Stromal cell of bone marrow (primary cell): ENCODE data around the gene DSCAML1.

Experiments
- DNase-seq: peaks from one replicate; pipeline ENCODE4 v3.0.0-alpha.2; 2012; ENCODE audit warnings: low read depth

Gene DSCAML1

DNA sequence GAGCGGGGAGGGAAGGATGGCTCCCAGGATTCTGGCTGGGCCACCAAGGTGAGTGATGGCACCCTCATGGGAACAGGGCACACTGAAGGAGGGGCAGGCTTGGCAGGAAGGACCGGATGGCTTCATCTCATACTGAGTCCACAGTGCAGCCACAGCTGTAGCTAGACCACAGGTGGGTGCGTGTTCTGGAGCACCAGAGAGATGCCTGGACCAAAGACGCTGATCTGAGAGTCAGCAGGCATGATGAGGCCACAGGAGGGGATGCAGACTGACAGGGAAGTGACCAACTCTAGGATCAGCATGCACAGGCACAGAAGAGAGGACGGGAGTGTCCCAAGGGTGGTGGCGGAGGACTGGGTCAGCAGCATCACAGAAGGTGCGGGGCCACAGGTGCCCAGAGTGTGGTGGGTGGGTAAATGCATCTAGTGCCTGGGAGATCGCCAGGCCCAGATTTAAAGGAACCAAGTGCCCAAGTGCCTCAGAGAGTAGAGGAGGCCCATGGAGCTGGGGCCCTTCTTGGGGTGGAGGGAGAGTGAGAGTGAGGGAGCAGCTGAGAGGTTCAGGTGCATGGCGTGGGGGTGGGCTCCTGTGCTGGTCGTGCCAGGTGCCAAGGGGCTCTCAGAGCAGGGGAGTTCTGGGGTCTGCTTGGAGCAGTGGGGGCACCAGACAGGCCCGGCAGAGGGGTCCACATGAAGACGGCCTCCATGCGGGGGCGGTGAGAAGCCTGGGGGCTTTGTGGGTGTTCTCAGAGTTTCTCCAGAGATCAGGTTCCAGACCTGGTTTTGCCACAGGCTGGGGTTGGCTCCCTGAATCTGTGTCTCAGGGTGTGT, 355.7 kb downstream of the DSCAML1 start:
- no peak for DNase-seq

DNA sequence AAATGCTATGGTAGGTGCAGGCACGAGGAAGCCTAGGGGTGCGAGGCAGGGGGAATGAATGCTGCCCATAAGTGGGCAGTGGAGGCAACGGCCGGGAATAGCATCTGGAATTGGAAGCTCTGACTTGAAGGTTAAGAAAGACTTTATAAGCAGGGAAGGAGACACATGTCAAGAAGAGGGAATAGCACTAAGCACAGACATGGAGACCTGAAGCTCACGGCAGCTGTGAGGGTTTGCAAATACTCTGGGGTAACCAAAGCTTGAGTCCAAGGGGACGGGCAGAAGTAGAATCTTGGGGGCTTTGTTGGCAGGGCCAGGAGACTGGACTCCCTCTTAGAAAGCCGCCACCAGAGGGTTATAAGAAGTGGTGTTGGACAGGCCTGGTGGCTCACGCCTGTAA, 356.8 kb downstream of the DSCAML1 start:
- DNase-seq, result no peak

DNA sequence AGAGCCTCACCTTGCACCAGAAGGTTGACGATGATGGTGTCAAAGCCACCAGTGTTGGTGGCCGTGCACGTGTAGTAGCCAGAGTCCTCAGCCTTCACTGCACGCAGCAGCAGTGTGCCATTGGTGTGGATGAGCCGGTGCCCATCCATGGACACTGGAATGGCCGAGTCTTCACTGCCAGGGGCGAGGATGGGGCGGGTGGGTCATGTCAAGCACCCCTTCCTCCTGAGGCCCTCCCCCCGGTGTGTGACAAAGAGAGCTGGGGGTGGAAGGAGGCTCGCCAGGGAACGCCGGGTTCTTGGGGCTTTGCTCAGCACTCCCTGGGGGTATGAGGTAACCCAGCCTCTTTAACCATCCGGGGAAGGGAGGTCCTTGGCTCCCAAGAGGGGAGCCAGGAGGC, 357.8 kb downstream of the DSCAML1 start:
- no peak for DNase-seq

DNA sequence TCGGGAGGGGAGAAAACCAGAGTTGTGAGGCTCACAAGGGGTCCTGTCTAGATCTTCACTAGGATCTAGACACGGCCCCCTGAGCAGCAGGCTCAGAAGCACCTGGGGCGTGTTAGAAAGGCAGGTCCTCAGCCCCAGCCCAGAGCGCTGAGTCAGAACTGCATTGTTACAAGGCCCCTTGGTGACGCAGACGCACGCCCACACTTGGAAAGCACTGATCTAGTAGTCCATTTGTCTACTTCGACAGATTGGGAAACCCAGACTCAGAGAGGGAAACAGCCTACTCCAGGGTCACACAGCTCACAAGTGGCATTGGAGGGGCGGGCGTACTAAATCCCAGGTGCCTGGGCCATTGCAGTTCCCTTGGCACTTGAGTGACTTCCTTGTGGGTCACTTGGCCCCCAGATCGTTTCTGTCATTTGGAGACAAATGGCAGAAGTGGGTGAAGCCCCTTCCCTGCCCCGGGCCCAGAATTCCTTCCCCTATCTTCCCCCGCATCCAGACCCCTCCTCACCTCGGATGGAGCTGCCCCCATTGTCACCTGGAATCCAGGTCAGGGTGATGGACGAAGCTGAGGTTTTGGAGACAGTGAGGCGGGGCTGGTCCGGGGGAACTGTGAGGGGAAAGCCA, 358.5 kb downstream of the DSCAML1 start:
- DNase-seq, result no peak

GRCh38 chr11:117437791-117438130, 359.3 kb downstream of the DSCAML1 start:
- no peak for DNase-seq

- no peak for DNase-seq
These were observed 359.8 kb downstream of the DSCAML1 start for GRCh38 chr11:117437041-117437790.

GRCh38 chr11:117435326-117435725, 361.7 kb downstream of the DSCAML1 start:
- no peak for DNase-seq

DNA sequence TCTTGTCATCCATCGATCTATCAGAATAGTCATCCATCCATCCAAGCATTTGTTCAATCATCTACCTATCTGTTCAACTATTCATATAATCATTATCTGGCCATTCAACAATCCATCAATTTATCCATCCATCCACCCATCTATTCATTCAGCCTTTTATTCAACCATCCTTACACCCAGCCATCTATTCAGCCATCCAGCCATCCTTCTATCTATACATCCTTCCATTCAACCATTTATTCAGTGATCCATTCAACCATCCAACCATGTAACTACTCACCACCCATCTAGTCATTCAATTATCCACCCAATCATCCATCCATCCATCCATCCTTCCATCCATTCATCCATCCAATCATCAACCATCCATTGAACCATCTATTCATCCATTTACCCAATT, 362.5 kb downstream of the DSCAML1 start:
- DNase-seq, result no peak

- no peak for DNase-seq
These were observed 363.3 kb downstream of the DSCAML1 start for GRCh38 chr11:117433717-117434116.

DNA sequence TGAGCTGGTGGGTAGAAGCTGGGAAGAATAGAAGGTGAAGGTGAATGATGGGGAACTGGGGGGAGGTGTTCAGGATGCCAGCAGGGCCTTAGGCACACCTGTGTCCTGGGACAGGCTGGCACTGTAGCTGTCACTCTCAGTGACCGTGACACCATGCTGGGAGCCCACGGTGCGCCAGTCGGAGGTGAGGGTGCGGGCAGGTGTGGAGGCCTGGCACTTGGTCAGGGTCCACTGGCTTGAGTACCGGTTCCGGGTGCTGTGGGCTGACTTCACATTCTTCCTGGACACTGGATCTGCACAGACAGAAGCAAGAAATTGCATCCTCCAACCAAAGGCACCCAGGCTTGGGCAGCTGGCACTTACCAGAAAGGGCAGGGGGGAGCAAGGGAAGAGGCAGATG, 365.6 kb downstream of the DSCAML1 start:
- DNase-seq, result no peak

DNA sequence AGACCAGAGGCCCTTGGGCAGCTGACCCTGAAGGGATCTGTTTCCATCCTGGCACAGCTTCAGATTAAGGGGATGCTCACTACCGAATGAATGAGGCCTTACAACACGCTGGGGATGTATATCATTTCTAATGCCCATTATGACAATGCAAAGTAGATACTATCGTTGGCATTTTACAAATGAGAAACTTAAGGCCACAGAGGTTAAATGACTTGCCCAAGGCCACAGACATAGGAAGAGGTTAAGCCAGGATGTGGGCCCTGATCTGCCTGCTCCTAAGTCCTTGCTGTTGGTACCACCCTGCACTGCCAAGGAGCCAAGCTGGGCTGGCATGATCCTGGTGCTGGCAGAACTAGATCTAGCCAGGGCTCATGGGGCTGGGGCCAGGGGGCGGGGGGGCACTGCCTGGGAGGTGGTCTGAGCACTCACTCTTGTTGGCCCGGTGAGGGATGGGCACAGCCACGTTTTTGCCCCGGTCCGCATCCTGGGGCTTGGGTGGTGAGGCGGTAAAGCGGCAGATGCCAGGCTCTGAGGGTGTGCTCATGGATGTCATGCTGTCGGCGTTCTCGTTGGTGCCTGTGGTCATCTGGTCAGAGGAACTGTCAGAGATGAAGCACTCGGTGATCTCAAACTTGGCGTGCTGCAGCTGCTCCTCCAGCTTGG, 366.6 kb downstream of the DSCAML1 start:
- DNase-seq, result no peak

DNA sequence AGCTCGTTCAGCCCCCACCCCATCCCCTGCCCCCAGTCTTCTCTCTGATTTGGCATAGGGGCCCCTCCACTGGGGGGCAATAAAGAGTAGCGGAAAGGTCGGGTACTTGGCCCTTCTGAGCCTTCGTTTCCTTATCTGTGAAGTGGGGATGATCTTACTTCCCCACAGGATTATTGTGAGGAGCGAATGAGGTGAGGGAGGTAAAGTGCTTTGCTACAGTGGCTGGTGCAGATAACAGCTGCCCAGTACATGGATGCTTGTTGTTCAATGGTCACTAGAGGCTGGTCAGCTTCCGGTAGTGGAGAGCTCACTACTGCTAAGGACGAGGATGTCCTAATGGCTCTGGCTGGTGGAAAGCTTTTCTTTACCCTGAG, 368.2 kb downstream of the DSCAML1 start:
- no peak for DNase-seq

DNA sequence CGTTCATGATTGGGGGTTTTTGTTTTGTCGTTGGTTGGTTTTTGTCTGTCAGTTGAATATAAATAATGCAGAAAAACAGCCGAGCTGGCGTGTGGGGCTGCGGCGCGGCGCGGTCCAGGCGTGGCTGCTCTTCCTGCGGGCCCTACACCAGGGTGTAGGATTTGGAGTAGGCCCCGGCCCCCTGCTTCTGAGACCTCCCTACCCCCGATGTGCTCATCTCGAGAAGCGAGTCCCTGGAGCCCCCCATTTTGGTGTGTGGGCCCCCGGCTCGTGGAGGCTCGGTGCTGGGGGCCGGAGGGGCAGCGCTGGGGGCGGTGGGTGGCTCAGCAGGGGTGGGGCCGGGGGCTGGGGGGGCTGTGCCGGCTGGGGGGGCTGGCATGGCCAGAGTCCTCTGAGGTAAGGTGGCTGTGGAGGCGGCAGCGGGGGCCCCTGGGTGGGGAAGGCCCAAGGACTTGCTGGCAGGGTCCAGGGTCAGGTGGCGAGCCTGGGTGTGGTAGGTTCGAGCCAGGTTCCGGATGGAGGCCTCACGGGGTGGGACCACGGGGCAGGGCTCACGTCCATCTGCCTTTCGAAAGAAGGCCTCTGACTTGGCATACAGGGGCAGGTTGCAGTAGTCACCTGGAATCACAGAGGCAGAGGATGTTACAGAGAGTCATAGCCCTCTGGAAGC, 368.7 kb downstream of the DSCAML1 start:
- no peak for DNase-seq

DNA sequence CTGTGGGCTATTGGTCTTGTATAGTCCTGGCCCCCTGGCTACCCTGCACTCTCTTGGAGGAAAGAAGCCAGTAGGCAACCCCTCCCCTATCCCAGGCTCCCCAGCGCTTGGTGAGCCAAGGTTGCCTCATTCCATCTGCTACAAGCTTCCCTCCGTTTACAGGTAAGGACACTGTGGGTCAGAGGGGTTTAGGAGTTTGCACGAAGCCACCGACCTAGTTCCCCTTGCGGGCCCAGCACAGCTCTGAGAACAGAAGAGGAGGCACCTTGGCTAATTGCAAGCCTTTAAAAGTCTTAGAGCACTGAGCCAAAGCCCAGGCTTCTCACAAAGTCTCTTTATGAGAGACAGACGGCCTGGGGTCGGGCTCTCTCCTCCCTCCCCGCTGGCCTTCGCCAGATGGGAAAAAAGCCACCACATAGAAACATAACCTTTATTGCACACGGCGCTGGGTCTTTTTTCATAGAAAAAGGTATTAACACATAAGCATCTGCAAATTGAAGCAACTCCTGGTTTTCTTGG, 369.6 kb downstream of the DSCAML1 start:
- no peak for DNase-seq

DNA sequence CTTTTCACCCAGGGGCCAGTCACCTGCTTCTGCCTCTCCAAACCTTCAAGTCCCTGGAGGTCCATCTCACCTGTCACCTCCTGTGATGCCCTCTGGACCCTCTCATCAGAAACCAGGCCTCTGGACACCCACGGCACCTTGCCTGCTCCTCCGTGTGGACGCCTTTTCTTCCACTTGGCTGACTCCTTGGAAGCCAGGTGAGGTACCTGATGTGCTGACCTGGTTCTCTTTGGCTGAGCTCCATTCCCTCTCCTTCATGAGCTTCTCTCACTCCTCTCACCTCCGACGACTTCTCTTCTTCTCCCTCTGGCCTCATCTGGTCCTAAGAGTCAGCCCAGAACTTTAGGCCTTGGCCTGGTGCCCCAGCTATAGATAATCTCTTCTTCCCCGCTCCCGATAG, 370.1 kb downstream of the DSCAML1 start:
- DNase-seq, result no peak

- no peak for DNase-seq
These were observed 370.7 kb downstream of the DSCAML1 start for GRCh38 chr11:117426297-117426685.

- DNase-seq, result no peak
These were observed 371.2 kb downstream of the DSCAML1 start for GRCh38 chr11:117425679-117426296.

DNA sequence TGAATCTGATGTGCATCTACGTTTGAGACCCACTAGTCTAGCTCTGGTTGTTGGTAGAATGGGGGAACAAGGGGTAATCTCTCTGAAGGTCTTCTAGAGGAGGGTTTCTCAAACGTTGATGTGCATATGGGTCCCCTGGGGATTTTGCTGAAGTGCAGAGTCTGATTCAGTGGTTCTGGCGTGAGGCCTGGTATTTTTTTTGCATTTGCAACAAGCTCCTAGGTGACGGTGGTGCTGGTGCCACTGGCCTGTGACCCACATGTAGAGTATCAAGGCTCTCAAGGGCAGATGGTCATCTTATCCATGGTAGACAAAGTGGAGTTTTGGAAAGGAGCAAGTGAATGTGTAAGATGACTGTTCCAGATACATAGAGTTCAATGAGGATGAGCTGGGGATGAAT, 372.2 kb downstream of the DSCAML1 start:
- no peak for DNase-seq

DNA sequence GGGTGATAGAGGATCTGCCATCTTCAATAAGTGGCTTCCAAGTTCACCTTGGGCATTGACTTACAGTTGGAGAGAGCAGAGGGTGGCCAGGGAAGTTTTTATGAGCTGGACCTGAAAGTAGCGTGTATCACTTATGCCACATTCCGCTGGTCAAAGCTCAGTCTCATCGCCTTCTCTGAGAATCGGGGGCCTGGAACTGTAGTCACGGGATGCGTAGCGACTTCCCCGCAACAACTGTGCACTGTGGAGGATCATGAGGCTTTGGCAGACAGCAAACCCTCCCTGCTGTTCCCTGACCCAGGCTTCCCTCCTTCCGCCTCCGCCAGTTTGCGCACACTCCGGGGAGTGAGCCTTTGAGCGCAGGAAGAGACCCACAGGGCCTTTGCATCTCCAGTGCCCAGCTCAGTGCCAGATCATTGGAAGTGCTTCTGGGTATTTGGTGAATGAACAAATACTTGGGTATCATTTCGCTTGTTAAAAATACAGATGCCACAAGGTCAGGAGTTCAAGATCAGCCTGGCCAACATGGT, 373.9 kb downstream of the DSCAML1 start:
- DNase-seq, result no peak

GRCh38 chr11:117421476-117421875, 375.5 kb downstream of the DSCAML1 start:
- no peak for DNase-seq

GRCh38 chr11:117421041-117421440, 376.0 kb downstream of the DSCAML1 start:
- DNase-seq, result no peak
